ENCODE measurements around the gene CAPN15.

CAPN15 gene

DNA sequence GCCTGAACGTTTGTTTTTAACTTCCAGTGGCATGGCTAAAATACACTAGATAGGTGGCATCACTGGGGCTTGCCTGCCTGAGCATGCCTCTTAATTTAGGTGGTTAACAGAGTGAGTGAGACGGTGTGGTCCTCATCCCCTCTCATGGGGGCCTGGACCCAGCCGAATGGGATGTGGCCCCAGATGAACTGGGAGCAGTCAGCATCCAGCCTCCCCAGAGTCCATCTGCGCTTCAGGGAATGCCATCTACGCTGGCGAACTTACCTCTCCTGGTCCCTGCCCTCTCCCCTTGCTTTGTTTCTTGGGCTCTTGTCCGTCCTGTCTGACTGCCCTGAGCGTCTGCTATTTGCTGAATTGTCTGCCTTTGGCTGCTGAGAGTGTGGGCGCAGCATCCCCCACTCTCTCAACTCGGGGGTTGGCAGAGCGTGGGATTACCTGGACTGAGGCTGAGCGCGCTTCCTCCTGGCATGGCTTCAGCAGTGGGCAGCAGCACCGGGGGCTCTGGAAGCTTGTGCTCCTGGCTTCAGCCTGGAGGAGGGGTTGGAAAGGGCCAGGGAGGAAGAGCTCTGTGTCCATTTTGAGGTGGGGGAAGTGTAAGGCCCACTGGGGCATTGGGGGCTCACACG is 64.5 kb downstream of the CAPN15 start:
- H3K4me3 ChIP-seq (ENCODE audit: low read depth, low read length): no peak overlapping the region; the same call in 1 of the 2 replicates
- TF ChIP-seq, protein P1, sequence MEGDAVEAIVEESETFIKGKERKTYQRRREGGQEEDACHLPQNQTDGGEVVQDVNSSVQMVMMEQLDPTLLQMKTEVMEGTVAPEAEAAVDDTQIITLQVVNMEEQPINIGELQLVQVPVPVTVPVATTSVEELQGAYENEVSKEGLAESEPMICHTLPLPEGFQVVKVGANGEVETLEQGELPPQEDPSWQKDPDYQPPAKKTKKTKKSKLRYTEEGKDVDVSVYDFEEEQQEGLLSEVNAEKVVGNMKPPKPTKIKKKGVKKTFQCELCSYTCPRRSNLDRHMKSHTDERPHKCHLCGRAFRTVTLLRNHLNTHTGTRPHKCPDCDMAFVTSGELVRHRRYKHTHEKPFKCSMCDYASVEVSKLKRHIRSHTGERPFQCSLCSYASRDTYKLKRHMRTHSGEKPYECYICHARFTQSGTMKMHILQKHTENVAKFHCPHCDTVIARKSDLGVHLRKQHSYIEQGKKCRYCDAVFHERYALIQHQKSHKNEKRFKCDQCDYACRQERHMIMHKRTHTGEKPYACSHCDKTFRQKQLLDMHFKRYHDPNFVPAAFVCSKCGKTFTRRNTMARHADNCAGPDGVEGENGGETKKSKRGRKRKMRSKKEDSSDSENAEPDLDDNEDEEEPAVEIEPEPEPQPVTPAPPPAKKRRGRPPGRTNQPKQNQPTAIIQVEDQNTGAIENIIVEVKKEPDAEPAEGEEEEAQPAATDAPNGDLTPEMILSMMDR (IDR thresholded peaks at IDR 0.05; ENCODE audit: insufficient read depth, low read length, missing control alignments): no peak
- POLR2A ChIA-PET: no interaction called here
- CTCF ChIA-PET: interaction anchor here (1.3 kb wide), 1 partner anchor 9 kb away, joined by 5 read pairs; no protein-coding TSS in a partner anchor
- no peak for DNase-seq (ENCODE audit: low read depth, low spot score)

DNA sequence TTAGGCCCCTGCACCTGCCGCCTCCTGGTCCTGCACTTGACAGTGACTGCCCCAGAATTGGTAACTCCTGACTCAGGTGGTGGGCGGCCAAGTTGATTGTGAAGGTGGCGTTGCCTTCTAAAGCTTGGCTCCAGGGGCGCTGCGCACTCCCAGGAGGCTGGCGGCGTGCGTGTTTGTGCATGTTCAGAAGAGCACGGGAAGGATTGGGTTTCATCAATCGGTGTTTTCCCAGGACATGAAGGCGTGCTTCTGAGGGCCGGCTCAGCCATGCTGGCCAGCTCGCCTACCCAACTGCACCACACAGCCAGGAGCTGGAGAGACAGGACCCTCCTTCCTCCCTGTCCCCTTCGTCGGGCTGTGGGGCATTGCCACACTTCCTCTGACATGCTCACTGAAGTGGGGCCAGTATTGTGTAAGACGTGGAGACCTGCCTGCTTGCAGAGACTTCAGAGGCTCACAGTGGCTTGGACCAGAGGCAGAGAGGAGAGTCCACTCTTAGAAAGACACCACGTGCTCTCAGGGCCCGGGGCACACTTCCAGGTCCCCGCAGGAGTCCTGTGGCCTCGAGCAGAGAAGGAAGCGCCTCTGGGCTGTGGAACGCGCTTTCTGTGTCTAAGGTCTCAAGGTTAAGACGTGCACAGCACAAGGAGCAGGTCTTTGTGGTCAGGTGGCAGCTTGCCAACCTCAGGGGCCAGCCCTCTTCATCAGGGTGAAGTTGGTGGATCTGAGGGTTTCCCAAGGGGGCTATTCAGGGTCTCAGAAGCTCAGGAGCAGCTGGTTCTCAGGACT is 65.2 kb downstream of the CAPN15 start:
- no peak for DNase-seq (ENCODE audit: low read depth, low spot score)
- CTCF ChIA-PET: interaction anchor here (1.1 to 1.3 kb wide), 2 partner anchors 8 to 75 kb away, joined by 3 to 5 read pairs; no protein-coding TSS in a partner anchor
- POLR2A ChIA-PET: no interaction called here
- TF ChIP-seq, protein P1 (IDR thresholded peaks at IDR 0.05; ENCODE audit: insufficient read depth, low read length, missing control alignments): no peak
- H3K4me3 ChIP-seq (ENCODE audit: low read depth, low read length): no peak overlapping the region

DNA sequence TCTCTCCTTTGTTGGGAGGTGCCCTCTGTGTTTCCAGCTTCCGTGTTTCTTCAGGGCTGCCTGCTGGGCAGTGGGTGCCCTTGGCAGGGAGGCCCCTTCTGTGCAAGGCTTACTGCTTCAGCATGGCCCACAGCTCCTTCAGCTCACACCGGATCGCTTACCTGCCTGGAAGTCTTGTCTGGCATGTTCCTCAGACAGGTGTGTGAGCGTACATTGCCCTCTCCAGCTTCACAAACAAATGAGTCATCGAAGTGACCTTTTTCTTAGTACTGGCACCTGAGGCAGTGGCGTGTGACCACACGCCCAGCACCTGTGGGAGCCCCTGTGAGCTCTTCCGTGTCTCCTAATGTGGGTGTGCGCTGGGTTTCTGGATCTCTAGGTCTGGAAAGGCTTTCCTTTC is 65.9 kb downstream of the CAPN15 start:
- TF ChIP-seq, protein P1 (IDR thresholded peaks at IDR 0.05; ENCODE audit: insufficient read depth, low read length, missing control alignments): no peak
- POLR2A ChIA-PET: no interaction called here
- CTCF ChIA-PET: interaction anchor here (1.1 kb wide), 1 partner anchor 74 kb away, joined by 3 read pairs; no protein-coding TSS in a partner anchor
- no peak overlapping the region for H3K4me3 ChIP-seq (ENCODE audit: low read depth, low read length)
- DNase-seq (ENCODE audit: low read depth, low spot score): no peak

DNA sequence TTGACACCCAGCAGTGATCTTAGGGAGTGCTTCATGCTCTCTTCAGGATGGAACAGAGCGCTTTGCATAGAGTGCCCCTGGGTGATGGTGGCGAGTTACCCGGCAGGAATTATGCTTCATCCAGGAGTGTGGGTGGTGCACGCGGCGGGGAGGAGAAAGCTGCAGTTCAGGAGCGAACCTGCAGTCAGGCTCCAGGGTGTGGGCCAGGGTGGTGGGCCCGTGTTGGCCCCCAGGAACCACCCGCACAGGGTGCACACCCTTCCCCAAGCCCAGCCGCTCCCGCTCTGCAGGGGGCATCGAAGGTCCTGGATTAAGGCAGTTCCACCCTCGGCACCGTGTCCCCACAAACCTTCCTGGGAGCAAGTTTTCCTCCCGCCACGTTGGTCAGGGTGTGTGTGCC is 66.3 kb downstream of the CAPN15 start:
- no peak for DNase-seq (ENCODE audit: low read depth, low spot score)
- CTCF ChIA-PET: interaction anchor here (1.1 kb wide), 1 partner anchor 74 kb away, joined by 3 read pairs; no protein-coding TSS in a partner anchor
- TF ChIP-seq, protein P1 (IDR thresholded peaks at IDR 0.05; ENCODE audit: insufficient read depth, low read length, missing control alignments): no peak
- no peak overlapping the region for H3K4me3 ChIP-seq (ENCODE audit: low read depth, low read length)
- POLR2A ChIA-PET: no interaction called here

DNA sequence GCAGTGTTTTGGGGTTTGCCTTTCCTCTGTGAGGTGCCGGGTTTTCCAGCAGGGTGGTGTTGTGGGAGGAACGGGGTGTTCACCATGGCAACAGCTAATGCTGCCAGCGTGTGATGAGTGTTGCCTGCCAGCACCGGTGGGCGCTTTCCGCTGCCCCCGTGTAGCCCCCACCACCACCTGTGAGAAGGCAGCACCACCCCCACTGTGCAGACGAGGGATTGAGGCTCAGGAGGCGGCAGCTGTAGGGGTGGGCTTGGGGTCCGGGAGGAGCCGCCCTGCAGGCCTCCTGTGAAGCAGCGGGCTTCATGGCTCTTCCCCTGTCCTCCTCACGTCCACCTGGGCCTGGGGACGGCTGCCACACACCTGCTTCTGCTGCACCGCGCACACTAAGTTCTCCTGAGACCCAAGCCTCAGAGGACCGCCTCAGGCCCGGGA is 67.6 kb downstream of the CAPN15 start:
- ChIA-PET CTCF (no interaction called here), POLR2A (interaction anchor here (0.6 kb wide), 1 partner anchor 26 kb away, joined by 3 read pairs; no protein-coding TSS in a partner anchor)
- no peak for DNase-seq (ENCODE audit: low read depth, low spot score)
- TF ChIP-seq, protein P1 (IDR thresholded peaks at IDR 0.05; ENCODE audit: insufficient read depth, low read length, missing control alignments): no peak
- no peak overlapping the region for H3K4me3 ChIP-seq (ENCODE audit: low read depth, low read length)
